H1 (cell line): ENCODE measurements around the gene COL27A1. TPM values are rescaled to one million over a fixed set of nuclear protein-coding genes. Genes with fewer than 3 reads are reported as not detected.

Experiments
- SAP30 ChIP-seq: fragments of 300-600 bp; sonication (generic); IDR thresholded peaks from 2 replicates; pipeline ENCODE4 v1.7.1; 2012; ENCODE audit warnings: low read length, moderate library complexity, mild to moderate bottlenecking, inconsistent platforms; ENCODE audit not compliant: insufficient read depth, insufficient replicate concordance
- SIX5 ChIP-seq: IDR thresholded peaks from 2 replicates; pipeline ENCODE4 v1.6.1; 2011; ENCODE audit warnings: mild to moderate bottlenecking, low read depth, low read length
- SP2 ChIP-seq: IDR thresholded peaks from 2 replicates; pipeline ENCODE4 v1.6.1; 2012; ENCODE audit warnings: mild to moderate bottlenecking, low read length, inconsistent platforms
- YY1 ChIP-seq: IDR thresholded peaks from 2 replicates; pipeline ENCODE4 v1.6.1; 2011; ENCODE audit warnings: low read depth, mild to moderate bottlenecking, low read length
- polyA plus RNA-seq, 7 experiments: library from polyadenylated mRNA; depleted of rRNA in 3 of 7; stranded (reverse) in 5 of 7; unstranded in 2 of 7; fragments of >200 nt in 5 of 7; fragments of 200-250 nt in 2 of 7; gene quantifications; 1 replicate in 5 of 7; 2 replicates in 1 of 7; 4 replicates in 1 of 7; pipeline versions ENCODE4 v1.2.1 to v1.2.3, GENCODE V29; 2011 to 2013; ENCODE audit warnings: missing spikeins in 2 of 7, mixed read lengths in 2 of 7
- total RNA-seq: library from RNA; stranded (reverse); fragmentation: NEBNext Ultra II Directional; extraction: Animal tissue kit (Norgen Biotek cat#: 25700); gene quantifications from 2 replicates; pipeline ENCODE4 v1.2.1, GENCODE V29; 2021

The COL27A1 gene
- total and polyA plus RNA-seq, 2 of the 8 experiments (the other 6 are each of a cell fraction or from before 2014, with no cell fraction given): 15.1 to 22.8 TPM

DNA sequence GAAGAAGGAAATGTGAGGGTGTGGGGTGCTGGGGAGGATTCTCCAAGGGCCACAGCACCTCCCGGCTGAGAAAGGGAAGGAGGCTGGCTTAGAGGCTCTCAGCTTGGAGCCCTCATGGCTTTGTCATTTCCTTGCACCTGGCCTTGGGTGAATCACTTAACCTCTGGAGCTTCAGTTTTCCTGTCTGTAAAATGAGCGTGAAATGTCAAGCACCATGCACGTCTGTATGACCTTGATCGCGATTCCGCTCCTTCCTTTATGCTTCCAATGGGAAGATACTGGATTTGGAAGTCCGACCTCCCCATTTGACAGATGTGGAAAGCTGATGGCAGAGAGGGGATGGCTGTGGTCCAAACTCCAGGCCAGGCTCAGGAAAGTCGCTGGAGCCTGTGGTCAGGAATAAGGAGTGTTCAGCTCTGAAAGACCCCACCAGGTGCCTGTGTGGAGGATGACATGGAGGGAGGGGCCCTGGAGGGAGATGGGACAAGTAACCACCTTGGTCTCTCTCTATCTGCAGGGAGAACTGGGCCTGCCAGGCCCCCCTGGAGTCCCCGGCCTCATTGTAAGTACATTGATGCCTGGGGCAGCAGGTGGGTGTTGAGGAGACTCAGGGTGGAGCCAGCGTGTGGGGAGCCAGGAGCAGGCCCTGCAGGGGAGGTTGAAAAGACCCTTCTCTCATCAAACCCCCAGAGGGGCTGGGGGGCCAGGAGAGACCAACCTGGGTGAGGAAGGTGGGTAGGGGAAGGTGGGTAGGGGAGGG, 66.5 kb downstream of the COL27A1 start (continued):
- no peak for TF ChIP-seq SAP30
- no peak for TF ChIP-seq YY1
- TF ChIP-seq SP2: no peak
- TF ChIP-seq SIX5: no peak
